ENCODE data around the gene TMEM231.
"Not testable (repeated sequence)": the region's sequence is repeated elsewhere in the genome, so short reads cannot be mapped to it uniquely, and the experiment has no call there.

- TF ChIP-seq POLR2AphosphoS5, POLR2A, CTCF (IDR thresholded peaks at IDR 0.05): not testable (repeated sequence)
Measured at GRCh38 chr16:75538882-75539565, 17.0 kb downstream of the TMEM231 start.
